ENCODE data around the gene MFN2. TPM values are rescaled to one million over a fixed set of nuclear protein-coding genes. Genes with fewer than 3 reads are reported as not detected.

The MFN2 gene
- total RNA-seq, 1 experiment from 2014 or later, result 34.1 TPM

DNA sequence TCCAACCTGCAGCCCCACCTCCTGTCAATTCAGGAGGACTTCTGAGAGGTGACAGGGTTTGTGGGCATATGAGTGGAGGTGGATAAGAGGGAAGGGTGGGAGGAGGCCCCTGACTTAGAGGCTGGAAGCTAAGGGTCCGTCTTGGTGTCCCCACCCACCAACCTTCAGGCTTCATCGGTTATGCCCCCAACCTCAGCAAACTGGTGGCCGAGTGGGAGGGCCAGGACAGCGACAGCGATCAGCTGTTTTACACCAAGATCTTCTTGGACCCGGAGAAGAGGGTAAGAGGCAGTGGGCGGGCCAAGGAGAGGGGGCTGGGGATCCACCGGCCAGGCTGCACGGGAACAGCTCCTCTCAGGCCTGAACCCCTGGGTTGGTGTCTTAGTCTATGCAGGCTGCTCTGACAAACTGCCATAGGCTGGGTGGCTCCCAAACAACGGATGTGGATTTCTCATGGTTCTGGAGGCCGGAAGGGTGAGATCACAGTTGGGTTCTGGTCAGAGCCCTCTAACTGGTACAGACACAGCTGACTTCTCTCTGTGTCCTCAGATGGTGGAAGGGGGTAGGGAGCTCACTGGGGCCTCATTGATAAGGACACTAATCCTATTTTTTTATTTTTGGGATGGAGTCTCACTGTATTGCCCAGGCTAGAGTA is 27.7 kb upstream of the MFN2 start:
- H3K4me1 ChIP-seq (ENCODE audit: low read length), result no peaks in the 10 kb centered on the region
- H3K36me3 ChIP-seq (ENCODE audit: insufficient read depth, low read length), result peaks cover 17% of the 10 kb centered on the region
- no peak overlapping the region for H3K27ac ChIP-seq (ENCODE audit: low read length)
- H3K9ac ChIP-seq (ENCODE audit: low read length), result no peak overlapping the region
- no peak overlapping the region for H2AFZ ChIP-seq (ENCODE audit: low read length)
- no peaks in the 10 kb centered on the region for H3K27me3 ChIP-seq (ENCODE audit: low read length)
- no peak overlapping the region for H3K4me3 ChIP-seq (ENCODE audit: low read length)
- no peaks in the 10 kb centered on the region for H3K9me2 ChIP-seq (replicated peaks; ENCODE audit: insufficient read depth, low read length)
- no peak overlapping the region for H3K4me2 ChIP-seq (ENCODE audit: low read depth, low read length, poor library complexity, severe bottlenecking)
- H3K9me3 ChIP-seq (ENCODE audit: low read length), result peaks cover 2% of the 10 kb centered on the region; the same call in 1 of the 2 replicates
- no peaks in the 10 kb centered on the region for H3K79me2 ChIP-seq (ENCODE audit: low read length)
- no peak for DNase-seq
- H4K20me1 ChIP-seq (ENCODE audit: insufficient read depth, low read depth, low read length), result no peaks in the 10 kb centered on the region

DNA sequence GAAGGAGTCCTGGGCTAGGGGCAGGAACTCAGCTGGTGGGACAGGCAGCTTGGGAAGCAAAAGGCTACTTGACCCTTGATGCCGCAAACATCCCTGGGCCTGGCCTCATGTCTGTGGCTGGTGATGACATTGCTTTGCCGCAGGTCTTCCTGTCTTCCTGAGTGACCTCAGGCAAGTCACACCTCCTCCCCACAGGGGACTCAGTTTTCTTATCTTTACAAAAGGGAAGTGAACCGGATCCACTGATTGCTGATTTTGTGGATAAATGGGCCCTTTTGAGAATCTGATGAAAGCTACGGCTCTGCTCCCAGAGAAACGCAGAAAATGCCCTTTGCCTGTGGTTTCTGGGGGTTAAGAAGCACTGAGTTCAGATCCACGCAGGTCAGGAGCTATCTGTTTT is 25.0 kb upstream of the MFN2 start:
- Histone ChIP-seq H3K4me2 (ENCODE audit: low read depth, low read length, poor library complexity, severe bottlenecking) (no peak overlapping the region), H3K9me2 (replicated peaks; ENCODE audit: insufficient read depth, low read length) (no peaks in the 10 kb centered on the region), H2AFZ (ENCODE audit: low read length) (no peak overlapping the region), H3K9me3 (ENCODE audit: low read length) (no peaks in the 10 kb centered on the region), H3K27ac (ENCODE audit: low read length) (no peak overlapping the region), H3K4me1 (ENCODE audit: low read length) (no peaks in the 10 kb centered on the region; the same call in 1 of the 2 replicates), H3K9ac (ENCODE audit: low read length) (no peak overlapping the region), H3K79me2 (ENCODE audit: low read length) (no peaks in the 10 kb centered on the region), H3K27me3 (ENCODE audit: low read length) (no peaks in the 10 kb centered on the region), H4K20me1 (ENCODE audit: insufficient read depth, low read depth, low read length) (no peaks in the 10 kb centered on the region), H3K36me3 (ENCODE audit: insufficient read depth, low read length) (0 out of 2 replicates have a peak, but pooled peaks cover 4% of the 10 kb centered on the region), H3K4me3 (ENCODE audit: low read length) (no peak overlapping the region)
- no peak for DNase-seq

DNA sequence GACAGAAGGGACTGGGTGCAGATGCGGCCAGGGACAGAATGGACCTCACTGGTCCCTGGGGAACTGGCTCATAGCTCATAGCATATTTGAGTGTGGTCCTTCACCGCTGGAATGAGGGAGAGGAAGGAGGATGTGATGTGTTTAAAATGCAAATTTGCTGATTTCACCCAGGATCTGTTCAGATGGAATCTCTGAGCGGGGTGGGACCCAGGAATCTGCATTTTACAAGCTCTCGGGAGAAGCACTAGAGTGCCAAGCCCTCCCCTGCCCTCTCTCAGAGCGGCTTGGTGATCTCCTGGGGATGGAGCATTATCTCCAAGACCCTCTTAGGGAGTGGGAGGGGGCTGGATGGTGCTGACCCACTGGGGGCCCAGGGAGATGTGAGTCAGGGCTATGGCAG is 22.8 kb upstream of the MFN2 start:
- Histone ChIP-seq H3K79me2 (ENCODE audit: low read length) (no peaks in the 10 kb centered on the region), H2AFZ (ENCODE audit: low read length) (no peak overlapping the region), H3K27ac (ENCODE audit: low read length) (no peak overlapping the region), H3K36me3 (ENCODE audit: insufficient read depth, low read length) (0 out of 2 replicates have a peak, but pooled peaks cover 4% of the 10 kb centered on the region), H3K9me2 (replicated peaks; ENCODE audit: insufficient read depth, low read length) (no peaks in the 10 kb centered on the region), H3K4me3 (ENCODE audit: low read length) (no peak overlapping the region), H3K9me3 (ENCODE audit: low read length) (no peaks in the 10 kb centered on the region), H3K4me1 (ENCODE audit: low read length) (peaks cover 3% of the 10 kb centered on the region; the same call in 1 of the 2 replicates), H3K4me2 (ENCODE audit: low read depth, low read length, poor library complexity, severe bottlenecking) (no peak overlapping the region), H4K20me1 (ENCODE audit: insufficient read depth, low read depth, low read length) (no peaks in the 10 kb centered on the region), H3K9ac (ENCODE audit: low read length) (no peak overlapping the region), H3K27me3 (ENCODE audit: low read length) (no peaks in the 10 kb centered on the region)
- no peak for DNase-seq

DNA sequence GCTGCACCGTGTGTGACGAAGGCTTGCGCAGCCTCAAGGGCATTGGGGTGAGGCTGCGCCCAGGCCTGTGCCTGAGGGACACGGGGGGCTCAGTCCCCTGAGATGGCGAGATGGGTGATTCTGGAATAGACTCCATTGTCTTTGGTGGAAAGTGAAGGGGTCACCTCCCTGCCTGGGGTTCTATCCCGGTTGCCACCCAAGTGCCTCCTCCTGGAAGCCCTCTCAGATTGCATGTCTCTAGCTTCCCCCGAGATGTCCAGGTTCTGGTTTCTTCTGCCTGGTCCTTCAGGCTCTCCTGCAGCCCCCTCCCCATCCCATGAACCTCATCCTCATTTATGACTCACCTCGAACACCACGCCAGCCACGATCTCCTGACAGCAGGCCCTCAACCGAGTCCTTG is 22.3 kb upstream of the MFN2 start:
- no peak overlapping the region for H3K4me3 ChIP-seq (ENCODE audit: low read length)
- no peaks in the 10 kb centered on the region for H4K20me1 ChIP-seq (ENCODE audit: insufficient read depth, low read depth, low read length)
- H3K36me3 ChIP-seq (ENCODE audit: insufficient read depth, low read length), result 0 out of 2 replicates have a peak, but pooled peaks cover 4% of the 10 kb centered on the region
- H3K27me3 ChIP-seq (ENCODE audit: low read length), result no peaks in the 10 kb centered on the region
- no peaks in the 10 kb centered on the region for H3K9me2 ChIP-seq (replicated peaks; ENCODE audit: insufficient read depth, low read length)
- no peaks in the 10 kb centered on the region for H3K9me3 ChIP-seq (ENCODE audit: low read length)
- H3K9ac ChIP-seq (ENCODE audit: low read length), result no peak overlapping the region
- no peak overlapping the region for H2AFZ ChIP-seq (ENCODE audit: low read length)
- no peak overlapping the region for H3K27ac ChIP-seq (ENCODE audit: low read length)
- DNase-seq, result no peak
- H3K4me1 ChIP-seq (ENCODE audit: low read length), result peaks cover 3% of the 10 kb centered on the region; the same call in 1 of the 2 replicates
- no peak overlapping the region for H3K4me2 ChIP-seq (ENCODE audit: low read depth, low read length, poor library complexity, severe bottlenecking)
- no peaks in the 10 kb centered on the region for H3K79me2 ChIP-seq (ENCODE audit: low read length)

DNA sequence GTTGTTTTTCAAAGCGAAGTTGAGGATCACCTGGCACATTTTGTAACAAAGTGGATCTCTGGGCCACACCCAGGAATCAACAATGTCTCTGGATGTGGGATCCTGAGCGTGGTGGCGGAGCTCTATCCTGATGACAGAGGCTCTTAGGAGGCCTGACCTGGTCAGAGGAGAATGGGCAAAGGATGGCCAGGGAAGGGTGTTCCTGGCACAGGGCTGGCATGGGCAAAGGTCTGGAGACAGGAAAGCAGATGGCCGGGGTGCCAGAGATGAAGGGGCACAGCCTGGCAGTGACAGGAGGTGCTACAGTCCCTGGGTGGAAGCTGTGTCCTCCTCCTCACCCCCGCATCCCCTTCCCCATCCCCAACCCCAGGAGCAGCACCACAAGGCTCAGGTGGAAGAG is 20.0 kb upstream of the MFN2 start:
- Histone ChIP-seq H3K36me3 (ENCODE audit: insufficient read depth, low read length) (no peaks in the 10 kb centered on the region), H3K27me3 (ENCODE audit: low read length) (no peaks in the 10 kb centered on the region), H3K9ac (ENCODE audit: low read length) (no peak overlapping the region), H3K79me2 (ENCODE audit: low read length) (no peaks in the 10 kb centered on the region), H4K20me1 (ENCODE audit: insufficient read depth, low read depth, low read length) (no peaks in the 10 kb centered on the region), H3K9me3 (ENCODE audit: low read length) (no peaks in the 10 kb centered on the region), H3K9me2 (replicated peaks; ENCODE audit: insufficient read depth, low read length) (no peaks in the 10 kb centered on the region), H3K4me1 (ENCODE audit: low read length) (peaks cover 3% of the 10 kb centered on the region; the same call in 1 of the 2 replicates), H2AFZ (ENCODE audit: low read length) (no peak overlapping the region), H3K4me2 (ENCODE audit: low read depth, low read length, poor library complexity, severe bottlenecking) (no peak overlapping the region), H3K4me3 (ENCODE audit: low read length) (no peak overlapping the region), H3K27ac (ENCODE audit: low read length) (no peak overlapping the region)
- no peak for DNase-seq

DNA sequence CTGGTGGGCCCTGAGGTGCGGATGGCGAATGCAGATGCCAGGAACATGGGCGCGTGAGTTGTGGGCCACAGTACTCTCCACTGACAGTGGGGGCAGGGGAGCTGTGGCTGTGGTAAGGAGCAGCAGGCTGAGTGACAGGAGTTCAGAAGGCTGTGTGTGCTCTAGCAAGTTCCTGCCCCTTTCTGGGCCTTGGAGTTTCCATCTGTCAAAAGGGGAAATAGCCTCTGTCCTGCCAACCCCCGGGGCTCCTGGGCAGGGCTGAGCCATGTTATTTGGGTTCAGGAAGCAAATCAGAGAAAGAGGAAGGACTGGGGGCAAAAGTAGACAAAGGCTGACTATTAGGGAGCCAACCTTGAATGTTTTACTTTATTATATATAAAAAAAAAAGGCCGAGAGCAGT is 19.5 kb upstream of the MFN2 start:
- Histone ChIP-seq H3K36me3 (ENCODE audit: insufficient read depth, low read length) (peaks cover 1% of the 10 kb centered on the region; the same call in 1 of the 2 replicates), H3K79me2 (ENCODE audit: low read length) (no peaks in the 10 kb centered on the region), H3K9me3 (ENCODE audit: low read length) (no peaks in the 10 kb centered on the region), H3K9me2 (replicated peaks; ENCODE audit: insufficient read depth, low read length) (no peaks in the 10 kb centered on the region), H3K9ac (ENCODE audit: low read length) (no peak overlapping the region), H3K27ac (ENCODE audit: low read length) (no peak overlapping the region), H3K4me1 (ENCODE audit: low read length) (peaks cover 3% of the 10 kb centered on the region; the same call in 1 of the 2 replicates), H3K4me2 (ENCODE audit: low read depth, low read length, poor library complexity, severe bottlenecking) (no peak overlapping the region), H2AFZ (ENCODE audit: low read length) (no peak overlapping the region), H3K4me3 (ENCODE audit: low read length) (no peak overlapping the region), H4K20me1 (ENCODE audit: insufficient read depth, low read depth, low read length) (no peaks in the 10 kb centered on the region), H3K27me3 (ENCODE audit: low read length) (no peaks in the 10 kb centered on the region)
- DNase-seq, result peak; percentile 58

DNA sequence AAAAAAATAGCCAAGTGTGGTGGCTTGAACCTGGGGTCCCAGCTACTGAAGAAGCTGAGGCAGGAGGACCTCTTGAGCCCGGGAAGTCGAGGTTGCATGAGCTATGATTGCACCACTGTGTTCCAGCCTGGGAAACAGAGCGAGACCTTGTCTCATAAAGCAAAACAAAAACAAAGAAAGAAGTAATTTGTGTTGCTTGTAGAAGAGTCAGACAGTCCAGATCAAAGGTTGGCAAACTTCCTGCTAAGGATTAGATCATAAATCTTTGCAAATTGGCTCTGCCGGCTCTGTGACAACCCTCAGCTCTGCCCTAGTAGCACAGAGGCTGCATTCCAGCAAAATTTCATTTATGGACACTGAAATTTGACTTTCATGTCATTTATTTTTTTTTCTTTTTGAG is 19.0 kb upstream of the MFN2 start:
- no peak overlapping the region for H2AFZ ChIP-seq (ENCODE audit: low read length)
- H3K9ac ChIP-seq (ENCODE audit: low read length), result no peak overlapping the region
- H3K27ac ChIP-seq (ENCODE audit: low read length), result no peak overlapping the region
- H3K27me3 ChIP-seq (ENCODE audit: low read length), result no peaks in the 10 kb centered on the region
- H3K36me3 ChIP-seq (ENCODE audit: insufficient read depth, low read length), result peaks cover 4% of the 10 kb centered on the region; the same call in 1 of the 2 replicates
- no peak overlapping the region for H3K4me3 ChIP-seq (ENCODE audit: low read length)
- no peaks in the 10 kb centered on the region for H4K20me1 ChIP-seq (ENCODE audit: insufficient read depth, low read depth, low read length)
- H3K9me3 ChIP-seq (ENCODE audit: low read length), result no peaks in the 10 kb centered on the region
- H3K4me1 ChIP-seq (ENCODE audit: low read length), result peaks cover 3% of the 10 kb centered on the region; the same call in 1 of the 2 replicates
- no peaks in the 10 kb centered on the region for H3K9me2 ChIP-seq (replicated peaks; ENCODE audit: insufficient read depth, low read length)
- no peak overlapping the region for H3K4me2 ChIP-seq (ENCODE audit: low read depth, low read length, poor library complexity, severe bottlenecking)
- H3K79me2 ChIP-seq (ENCODE audit: low read length), result no peaks in the 10 kb centered on the region
- no peak for DNase-seq

DNA sequence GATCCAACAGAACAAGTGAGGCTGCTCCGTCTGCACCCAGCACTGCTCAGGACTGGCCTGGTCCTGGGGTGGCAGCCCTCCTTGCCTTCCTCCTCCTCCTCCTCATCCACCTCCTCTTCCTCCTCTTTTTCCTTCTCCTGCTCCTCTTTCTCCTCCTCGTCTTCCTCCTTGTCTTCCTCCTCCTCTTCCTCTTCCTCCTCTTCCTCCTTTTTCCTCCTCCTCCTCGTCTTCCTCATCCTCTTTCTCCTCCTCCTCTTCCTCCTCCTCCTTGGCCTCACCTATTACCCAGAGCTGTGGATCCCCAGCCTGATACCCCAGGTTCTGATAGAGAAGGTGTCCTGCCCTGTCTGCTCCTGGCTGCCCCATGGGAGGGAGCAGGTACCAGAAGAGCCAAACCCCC is 16.6 kb upstream of the MFN2 start:
- Histone ChIP-seq H3K4me3 (ENCODE audit: low read length) (no peak overlapping the region), H4K20me1 (ENCODE audit: insufficient read depth, low read depth, low read length) (no peaks in the 10 kb centered on the region), H2AFZ (ENCODE audit: low read length) (no peak overlapping the region), H3K27ac (ENCODE audit: low read length) (no peak overlapping the region), H3K9me3 (ENCODE audit: low read length) (no peaks in the 10 kb centered on the region), H3K4me2 (ENCODE audit: low read depth, low read length, poor library complexity, severe bottlenecking) (no peak overlapping the region), H3K27me3 (ENCODE audit: low read length) (no peaks in the 10 kb centered on the region), H3K9ac (ENCODE audit: low read length) (no peak overlapping the region), H3K79me2 (ENCODE audit: low read length) (no peaks in the 10 kb centered on the region), H3K36me3 (ENCODE audit: insufficient read depth, low read length) (peaks cover 4% of the 10 kb centered on the region; the same call in 1 of the 2 replicates), H3K9me2 (replicated peaks; ENCODE audit: insufficient read depth, low read length) (no peaks in the 10 kb centered on the region), H3K4me1 (ENCODE audit: low read length) (peaks cover 3% of the 10 kb centered on the region; the same call in 1 of the 2 replicates)
- no peak for DNase-seq

Measured in Karpas-422 (cell line).